ENCODE measurements around the gene EYS.

DNA sequence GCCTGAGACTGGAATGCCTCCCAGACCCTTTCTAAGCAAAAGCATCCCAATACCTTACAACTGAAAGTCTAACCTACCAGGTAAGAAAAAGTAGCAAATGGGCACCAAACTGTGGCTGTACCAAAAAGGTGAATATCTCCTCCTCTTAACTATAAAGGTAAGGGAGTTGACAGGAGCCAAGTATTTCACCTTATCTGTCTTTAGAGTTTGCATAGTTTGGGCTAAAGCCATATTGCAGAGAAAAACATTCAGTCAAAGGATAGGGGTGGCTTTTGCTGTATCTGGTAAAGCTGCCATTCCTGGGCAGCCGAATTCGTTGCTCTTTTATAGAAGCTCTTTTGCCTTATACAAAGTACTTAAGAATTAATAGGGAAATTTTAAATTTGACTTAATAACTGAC lies 2033.3 kb downstream of the EYS start:
- TF ChIP-seq, protein P1, sequence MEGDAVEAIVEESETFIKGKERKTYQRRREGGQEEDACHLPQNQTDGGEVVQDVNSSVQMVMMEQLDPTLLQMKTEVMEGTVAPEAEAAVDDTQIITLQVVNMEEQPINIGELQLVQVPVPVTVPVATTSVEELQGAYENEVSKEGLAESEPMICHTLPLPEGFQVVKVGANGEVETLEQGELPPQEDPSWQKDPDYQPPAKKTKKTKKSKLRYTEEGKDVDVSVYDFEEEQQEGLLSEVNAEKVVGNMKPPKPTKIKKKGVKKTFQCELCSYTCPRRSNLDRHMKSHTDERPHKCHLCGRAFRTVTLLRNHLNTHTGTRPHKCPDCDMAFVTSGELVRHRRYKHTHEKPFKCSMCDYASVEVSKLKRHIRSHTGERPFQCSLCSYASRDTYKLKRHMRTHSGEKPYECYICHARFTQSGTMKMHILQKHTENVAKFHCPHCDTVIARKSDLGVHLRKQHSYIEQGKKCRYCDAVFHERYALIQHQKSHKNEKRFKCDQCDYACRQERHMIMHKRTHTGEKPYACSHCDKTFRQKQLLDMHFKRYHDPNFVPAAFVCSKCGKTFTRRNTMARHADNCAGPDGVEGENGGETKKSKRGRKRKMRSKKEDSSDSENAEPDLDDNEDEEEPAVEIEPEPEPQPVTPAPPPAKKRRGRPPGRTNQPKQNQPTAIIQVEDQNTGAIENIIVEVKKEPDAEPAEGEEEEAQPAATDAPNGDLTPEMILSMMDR (conservative IDR thresholded peaks at IDR 0.05) = no peak
- no peak for TF ChIP-seq ZFX (IDR thresholded peaks at IDR 0.05)

Data from C4-2B (cell line).